ENCODE data around the gene MAP2K4.

GRCh38 chr17:12107905-12108304 lies 87.2 kb downstream of the MAP2K4 start:
- TF ChIP-seq POLR2A (IDR thresholded peaks at IDR 0.05) = no peak
- TF ChIP-seq CTCF (IDR thresholded peaks at IDR 0.05 in 8 of 11, conservative IDR thresholded peaks at IDR 0.05 in 3 of 11) = no peak
- TF ChIP-seq POLR2AphosphoS5 (IDR thresholded peaks at IDR 0.05) = no peak

Data from spleen (tissue), 7 donors.